HepG2 (cell line): ENCODE data around the gene TMEM143. TPM values are rescaled to one million over a fixed set of nuclear protein-coding genes. Genes with fewer than 3 reads are reported as not detected.
"Not testable (repeated sequence)": the region's sequence is repeated elsewhere in the genome, so short reads cannot be mapped to it uniquely, and the experiment has no call there.

ENCODE experiments used
- ATAC-seq: fragments of 200-7000 bp; cut with Tn5 transposase; 3 replicates; pipeline ENCODE4 v1.9.1; 2020; ENCODE audit warnings: mild to moderate bottlenecking, moderate library complexity
- BruUV-seq: library from RNA; stranded (reverse); fragments of 400-500 nt; replicated peaks from 2 replicates; lab custom pipeline; 2021; lab: Mats Ljungman, UMichigan
- CTCF ChIA-PET: fragments of 300-600 bp; formaldehyde crosslinking; extraction: SDS; loops from one replicate; lab custom pipeline; 2021; ENCODE audit warnings: low total read pairs, inconsistent platforms, low intra/inter-chr PET ratio; lab: Yijun Ruan, JAX
- POLR2A ChIA-PET: fragments of 350-600 bp; sonication (Branson Sonifier 250); formaldehyde crosslinking; loops from one replicate; lab custom pipeline; 2020; ENCODE audit warnings: antibody characterized with exemption, inconsistent platforms; lab: Yijun Ruan, JAX
- DNase-seq: peaks from one replicate; pipeline ENCODE4 v3.0.0-alpha.2; 2015; ENCODE audit warnings: low spot score
- FAIRE-seq: peaks from 3 replicates; lab custom pipeline; 2011; peaks lifted over from hg19 to GRCh38; lab: Jason Lieb, UNC
- H2AFZ ChIP-seq: one replicate; pipeline ENCODE4 v1.6.1; 2011; ENCODE audit warnings: low read length, inconsistent platforms
- H3K27ac ChIP-seq: fragments of 300-600 bp; 3 replicates; pipeline ENCODE4 v1.8.0; 2011; ENCODE audit warnings: mixed run types, mild to moderate bottlenecking, mixed read lengths, low read length, inconsistent platforms; ENCODE audit not compliant: insufficient read depth; ENCODE audit errors: extremely low read length
- H3K27me3 ChIP-seq, 2 experiments: fragments of 200-600 bp in 1 of 2; 2 replicates in 1 of 2; 3 replicates in 1 of 2; pipeline versions ENCODE4 v1.6.0 to v1.8.0; 2011; ENCODE audit warnings: low read length in 2 of 2, mild to moderate bottlenecking in 2 of 2, moderate library complexity in 2 of 2, inconsistent platforms in 1 of 2; ENCODE audit not compliant: insufficient read depth in 2 of 2, control insufficient read depth in 1 of 2
- H3K36me3 ChIP-seq, 2 experiments: fragments of 200-600 bp in 1 of 2; replicated peaks in 1 of 2; 2 replicates in 1 of 2; 3 replicates in 1 of 2; pipeline versions ENCODE4 v1.5.1 to v1.8.0; 2011; ENCODE audit warnings: low read length in 2 of 2, inconsistent platforms in 1 of 2; ENCODE audit not compliant: insufficient read depth in 2 of 2, control insufficient read depth in 1 of 2
- H3K4me1 ChIP-seq: 2 replicates; pipeline ENCODE4 v1.5.1; 2012; ENCODE audit warnings: low read length, inconsistent platforms; ENCODE audit not compliant: insufficient read depth
- H3K4me2 ChIP-seq: 2 replicates; pipeline ENCODE4 v1.6.0; 2011; ENCODE audit warnings: low read depth, low read length, inconsistent platforms
- H3K4me3 ChIP-seq, 3 experiments: fragments of 200-600 bp in 1 of 3; sonication (generic), shearing (Covaris generic) in 1 of 3; replicated peaks in 1 of 3; 2 replicates each; pipeline ENCODE4 v1.5.1; 2011 to 2016; ENCODE audit warnings: low read length in 3 of 3, inconsistent platforms in 2 of 3, low read depth in 2 of 3, mild to moderate bottlenecking in 2 of 3, control low read depth in 1 of 3, mixed read lengths in 1 of 3; ENCODE audit not compliant: insufficient read depth in 1 of 3
- H3K79me2 ChIP-seq: one replicate; pipeline ENCODE4 v1.6.1; 2011; ENCODE audit warnings: low read length, inconsistent platforms; ENCODE audit not compliant: insufficient read depth
- H3K9ac ChIP-seq: 2 replicates; pipeline ENCODE4 v1.6.0; 2011; ENCODE audit warnings: mild to moderate bottlenecking, low read depth, low read length, inconsistent platforms; ENCODE audit not compliant: insufficient read depth
- H3K9me3 ChIP-seq: 2 replicates; pipeline ENCODE4 v1.5.1; 2012; ENCODE audit warnings: mild to moderate bottlenecking, low read length
- H4K20me1 ChIP-seq: 2 replicates; pipeline ENCODE4 v1.6.0; 2011; ENCODE audit warnings: inconsistent platforms, mild to moderate bottlenecking, low read length, moderate library complexity; ENCODE audit not compliant: insufficient read depth
- DRAP1 ChIP-seq: IDR thresholded peaks from 2 replicates; pipeline ENCODE4 v1.6.1; 2016; ENCODE audit warnings: missing genetic modification reagents, missing compliant biosample characterization
- FOXJ3 ChIP-seq: sonication (generic); formaldehyde crosslinking; IDR thresholded peaks from 2 replicates; pipeline ENCODE4 v1.4.0; 2020; ENCODE audit warnings: missing genetic modification reagents, mild to moderate bottlenecking, borderline replicate concordance
- HDAC2 ChIP-seq: sonication (generic); formaldehyde crosslinking; IDR thresholded peaks from 2 replicates; pipeline ENCODE4 v1.4.0; 2020; ENCODE audit warnings: missing genetic modification reagents
- HNF4G ChIP-seq, 2 experiments: sonication (generic) in 1 of 2; formaldehyde crosslinking in 1 of 2; IDR thresholded peaks; 2 replicates each; pipeline versions ENCODE4 v1.4.0 to v1.6.1; 2011 to 2020; ENCODE audit warnings: borderline replicate concordance in 2 of 2, low read depth in 2 of 2, mild to moderate bottlenecking in 2 of 2, low read length in 1 of 2, missing genetic modification reagents in 1 of 2, moderate library complexity in 1 of 2
- JUND ChIP-seq: sonication (generic); formaldehyde crosslinking; IDR thresholded peaks from 2 replicates; pipeline ENCODE4 v1.8.0; 2022; ENCODE audit warnings: mild to moderate bottlenecking, missing genetic modification reagents
- MLX ChIP-seq: IDR thresholded peaks from 2 replicates; pipeline ENCODE4 v1.6.1; 2016
- MZF1 ChIP-seq: sonication (generic); formaldehyde crosslinking; IDR thresholded peaks from 2 replicates; pipeline ENCODE4 v1.8.1; 2023; ENCODE audit warnings: mild to moderate bottlenecking, missing genetic modification reagents, borderline replicate concordance
- NFE2 ChIP-seq: sonication (generic); formaldehyde crosslinking; IDR thresholded peaks from 2 replicates; pipeline ENCODE4 v1.4.0; 2020; ENCODE audit warnings: missing genetic modification reagents
- TGIF2 ChIP-seq: IDR thresholded peaks from 2 replicates; pipeline ENCODE4 v1.6.1; 2016; ENCODE audit warnings: control low read depth, missing compliant biosample characterization
- XRCC5 ChIP-seq: fragments of 200-400 bp; formaldehyde crosslinking; optimal IDR thresholded peaks from 2 replicates; pipeline ENCODE3; 2017; ENCODE audit warnings: mild to moderate bottlenecking, low read length
- ZFP36L2 ChIP-seq: sonication (generic); formaldehyde crosslinking; IDR thresholded peaks from 2 replicates; pipeline ENCODE4 v1.4.0; 2020; ENCODE audit warnings: missing genetic modification reagents
- ZNF207 ChIP-seq: fragments of 450-650 bp; IDR thresholded peaks from 2 replicates; pipeline ENCODE4 v1.6.1; 2016; ENCODE audit warnings: antibody characterized with exemption, borderline replicate concordance
- ZNF333 ChIP-seq: sonication (generic); formaldehyde crosslinking; IDR thresholded peaks from 2 replicates; pipeline ENCODE4 v1.4.0; 2020; ENCODE audit warnings: mild to moderate bottlenecking, missing genetic modification reagents, borderline replicate concordance
- ZSCAN22 ChIP-seq: sonication (generic); formaldehyde crosslinking; IDR thresholded peaks from 2 replicates; pipeline ENCODE4 v1.4.0; 2020; ENCODE audit warnings: mild to moderate bottlenecking, missing genetic modification reagents
- WGBS: methylation state at CpG from one replicate; pipeline ENCODE4 v1.1.6; 2017; ENCODE audit warnings: low lambda C conversion rate; 5-methylcytosine and 5-hydroxymethylcytosine counted together
- in situ Hi-C: cut with HindIII; loops from 2 replicates; pipeline ENCODE4 v1.10.0; 2017; ENCODE audit warnings: low pct_unique_long_range_greater_than_20kb; ENCODE audit not compliant: extremely low pct_ligation_motif_present
- intact Hi-C: fragments of 100-400 bp; cut with micrococcal nuclease; formaldehyde crosslinking; loops from one replicate; pipeline ENCODE4 v1.10.0; 2022; ENCODE audit not compliant: unreplicated experiment
- polyA plus RNA-seq, 8 experiments: library from polyadenylated mRNA; depleted of rRNA in 3 of 8; stranded (reverse) in 7 of 8; unstranded in 1 of 8; fragments of >200 nt; fragmentation: Illumina TruSeq in 4 of 8; extraction: Trizol in 4 of 8; gene quantifications; 2 replicates each; pipeline versions ENCODE4 v1.2.1 to v1.2.3, GENCODE V29; 2011 to 2016; ENCODE audit warnings: low read depth in 4 of 8, missing spikeins in 1 of 8, mixed read lengths in 1 of 8; ENCODE audit not compliant: insufficient read depth in 1 of 8
- total RNA-seq, 5 experiments: library from RNA; depleted of rRNA; stranded (reverse); fragments of >200 nt; fragmentation: Illumina TruSeq; extraction: Trizol; gene quantifications; 2 replicates each; pipeline ENCODE4 v1.2.3, GENCODE V29; 2016; ENCODE audit warnings: low read depth in 1 of 5

The TMEM143 gene
- total and polyA plus RNA-seq, 2 of the 13 experiments (the other 11 are each of a cell fraction or from before 2014, with no cell fraction given): 7.7 to 11.3 TPM

- H3K36me3 ChIP-seq: peaks cover 2 to 26% of the 10 kb centered on the region in 2 experiments
- H2AFZ ChIP-seq, DNase-seq, H4K20me1 ChIP-seq, FAIRE-seq, H3K9ac ChIP-seq, BruUV-seq: not testable (repeated sequence)
- H3K4me3 ChIP-seq: peak overlapping the region in 1 of 3 experiments; percentile 99; a peak in 1 of 6 replicates
- WGBS: 29% methylated on average over 1 of the region's 1 CpG
- CTCF ChIA-PET: interaction anchor here (0.8 to 1.4 kb wide), 2 partner anchors 41 to 72 kb away, joined by 3 to 9 read pairs; no protein-coding TSS in a partner anchor
- intact Hi-C loops (loop anchor here (5.0 kb wide), 2 partner anchors 40 to 70 kb away; a partner anchor contains a TSS), in situ Hi-C loops (loop anchor here (5.0 kb wide), 2 partner anchors 40 to 75 kb away; no protein-coding TSS in a partner anchor)
- peaks cover 78% of the 10 kb centered on the region for H3K4me1 ChIP-seq
- TF ChIP-seq ZSCAN22 (CRISPR knock-in tag): peak; percentile 94
- TF ChIP-seq, all 625 proteins: peak for 1; not testable (repeated sequence) for 624
- H3K4me2 ChIP-seq: peak overlapping the region; percentile 80
- H3K27ac ChIP-seq, ATAC-seq, H3K9me3 ChIP-seq: not testable (repeated sequence)
- peaks cover 10 to 38% of the 10 kb centered on the region in 2 experiments; a peak in 4 of 5 replicates for H3K27me3 ChIP-seq
- POLR2A ChIA-PET: interaction anchor here (0.7 to 3.0 kb wide), 13 partner anchors 8 to 1379 kb away, joined by 3 to 44 read pairs (median 6); partner anchors contain the start of genes EMP3, GRWD1, SYNGR4 and TMEM143
- H3K79me2 ChIP-seq: peaks cover 16% of the 10 kb centered on the region
Measured at GRCh38 chr19:48392006-48392344, 28.2 kb upstream of the TMEM143 start.

GRCh38 chr19:48391100-48392005 is 27.6 kb upstream of the TMEM143 start, which contains the start of gene KDELR1:
KDELR1 (minus strand) TSS chr19:48391551; CDS start chr19:48391358, 193 bp downstream.
- BruUV-seq: TSS peak; percentile 79
- intact Hi-C loops: loop anchor here (5.0 kb wide), 2 partner anchors 39 to 69 kb away; a partner anchor contains a TSS
- peaks cover 4% of the 10 kb centered on the region; the same call in 1 of the 2 replicates for H4K20me1 ChIP-seq
- H2AFZ ChIP-seq: no peak within 1 kb of the TSS
- H3K9ac ChIP-seq: peak within 1 kb of the TSS; percentile 99
- DNase-seq: peak; percentile 42
- POLR2A ChIA-PET: interaction anchor here (0.7 to 3.0 kb wide), 14 partner anchors 9 to 1380 kb away, joined by 3 to 44 read pairs (median 6); partner anchors contain the start of genes EMP3, GRWD1, SYNGR4 and TMEM143
- H3K9me3 ChIP-seq: no peaks in the 10 kb centered on the region
- CTCF ChIA-PET: interaction anchor here (0.8 to 1.4 kb wide), 2 partner anchors 40 to 71 kb away, joined by 3 to 9 read pairs; no protein-coding TSS in a partner anchor
- 2% methylated on average over 20 of the region's 42 CpGs for WGBS
- peaks cover 10 to 34% of the 10 kb centered on the region in 2 experiments; a peak in 4 of 5 replicates for H3K27me3 ChIP-seq
- peak; percentile 67 for ATAC-seq
- peaks cover 16% of the 10 kb centered on the region for H3K79me2 ChIP-seq
- peaks cover 5 to 29% of the 10 kb centered on the region in 2 experiments for H3K36me3 ChIP-seq
- H3K4me1 ChIP-seq: peaks cover 72% of the 10 kb centered on the region
- H3K4me3 ChIP-seq: peak within 1 kb of the TSS; percentile 93 to 99 (median 99)
- in situ Hi-C loops: loop anchor here (5.0 kb wide), 2 partner anchors 39 to 74 kb away; no protein-coding TSS in a partner anchor
- peak within 1 kb of the TSS; percentile 83 for H3K27ac ChIP-seq
- FAIRE-seq: peak; percentile 68
- peak within 1 kb of the TSS; percentile 84 for H3K4me2 ChIP-seq
- TF ChIP-seq TGIF2 (CRISPR knock-in tag) (no peak), JUND (CRISPR knock-in tag) (0 out of 2 replicates have a peak, but pooled peaks have one; percentile 5), NFE2 (CRISPR knock-in tag) (no peak), HNF4G (IDR thresholded peaks at IDR 0.05; ENCODE audit: borderline replicate concordance, low read depth, low read length) (no peak), HNF4G (CRISPR knock-in tag; IDR thresholded peaks at IDR 0.05; ENCODE audit: borderline replicate concordance, low read depth) (0 out of 2 replicates have a peak, but pooled peaks have one; percentile 52), ZFP36L2 (CRISPR knock-in tag) (no peak), ZNF333 (0 out of 2 replicates have a peak, but pooled peaks have one; percentile 22), ZNF207 (no peak), MZF1 (CRISPR knock-in tag) (no peak), MLX (CRISPR knock-in tag) (0 out of 2 replicates have a peak, but pooled peaks have one; percentile 25), HDAC2 (no peak), DRAP1 (CRISPR knock-in tag) (peak; percentile 45; the same call in 1 of the 2 replicates), FOXJ3 (CRISPR knock-in tag) (no peak), XRCC5 (peak; percentile 96)
